VCaP (cell line): ENCODE results near the gene TCEAL8.

ENCODE experiments used
- H3K27ac ChIP-seq: fragments of 450-650 bp; 2 replicates; pipeline ENCODE4 v1.5.1; 2017
- TF ChIP-seq, protein P1 (sequence below): fragments of 450-650 bp; conservative IDR thresholded peaks from 2 replicates; pipeline ENCODE4 v1.5.1; 2017; ENCODE audit warnings: mild to moderate bottlenecking, moderate library complexity

Gene TCEAL8, protein sequence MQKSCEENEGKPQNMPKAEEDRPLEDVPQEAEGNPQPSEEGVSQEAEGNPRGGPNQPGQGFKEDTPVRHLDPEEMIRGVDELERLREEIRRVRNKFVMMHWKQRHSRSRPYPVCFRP

DNA sequence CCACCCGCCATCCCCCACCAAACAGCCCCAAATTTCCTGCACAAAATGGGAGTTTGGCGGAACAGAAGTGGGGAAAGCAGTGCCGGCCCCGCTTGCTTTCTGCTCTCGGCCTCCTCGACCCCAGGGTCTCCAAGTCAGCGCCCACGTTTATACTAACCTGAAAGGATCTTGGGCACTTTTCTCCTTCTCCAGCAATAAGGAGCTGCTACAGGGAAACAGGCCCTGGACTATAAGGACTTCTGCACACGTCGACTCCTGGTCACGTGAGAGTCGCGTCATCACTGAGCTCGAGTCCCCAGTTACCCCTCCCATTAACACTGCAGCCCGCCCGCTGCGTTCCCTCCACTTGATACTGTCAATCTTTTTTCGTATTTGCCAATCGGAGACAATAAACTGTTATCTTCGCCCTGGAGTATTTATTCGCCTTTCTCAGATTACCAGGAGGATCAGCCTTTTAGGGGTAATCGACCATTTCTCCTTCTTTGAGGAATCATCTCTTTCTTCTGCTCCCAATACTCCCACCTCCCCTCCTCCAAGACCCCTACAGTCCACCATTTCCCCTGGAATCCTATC lies at the start of gene TCEAL8:
TCEAL8 (minus strand) TSS at position 235 of the 573 bp plus-strand sequence. CDS start 1,176 bp downstream, outside the sequence.
- peak within 1 kb of the TSS; percentile 54 for H3K27ac ChIP-seq
- TF ChIP-seq, protein P1, sequence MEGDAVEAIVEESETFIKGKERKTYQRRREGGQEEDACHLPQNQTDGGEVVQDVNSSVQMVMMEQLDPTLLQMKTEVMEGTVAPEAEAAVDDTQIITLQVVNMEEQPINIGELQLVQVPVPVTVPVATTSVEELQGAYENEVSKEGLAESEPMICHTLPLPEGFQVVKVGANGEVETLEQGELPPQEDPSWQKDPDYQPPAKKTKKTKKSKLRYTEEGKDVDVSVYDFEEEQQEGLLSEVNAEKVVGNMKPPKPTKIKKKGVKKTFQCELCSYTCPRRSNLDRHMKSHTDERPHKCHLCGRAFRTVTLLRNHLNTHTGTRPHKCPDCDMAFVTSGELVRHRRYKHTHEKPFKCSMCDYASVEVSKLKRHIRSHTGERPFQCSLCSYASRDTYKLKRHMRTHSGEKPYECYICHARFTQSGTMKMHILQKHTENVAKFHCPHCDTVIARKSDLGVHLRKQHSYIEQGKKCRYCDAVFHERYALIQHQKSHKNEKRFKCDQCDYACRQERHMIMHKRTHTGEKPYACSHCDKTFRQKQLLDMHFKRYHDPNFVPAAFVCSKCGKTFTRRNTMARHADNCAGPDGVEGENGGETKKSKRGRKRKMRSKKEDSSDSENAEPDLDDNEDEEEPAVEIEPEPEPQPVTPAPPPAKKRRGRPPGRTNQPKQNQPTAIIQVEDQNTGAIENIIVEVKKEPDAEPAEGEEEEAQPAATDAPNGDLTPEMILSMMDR: no peak

DNA sequence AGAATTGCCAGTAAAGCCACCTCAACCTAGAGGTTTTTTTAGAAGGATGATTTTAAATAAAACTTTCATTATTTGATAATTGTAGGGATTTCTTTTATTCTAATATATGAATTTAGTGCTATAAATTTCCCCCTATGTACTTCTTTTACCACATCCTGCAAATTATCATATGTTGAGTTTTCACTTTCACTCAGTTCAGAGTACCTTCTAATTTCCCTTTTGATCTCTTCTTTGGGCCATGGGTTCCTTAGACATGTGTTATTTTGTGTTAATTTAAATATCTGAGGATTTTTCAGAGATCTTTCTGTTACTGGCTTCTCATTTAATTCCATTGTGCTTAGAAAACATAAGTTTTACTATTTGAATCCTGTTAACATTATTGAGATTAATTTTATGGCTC lies 49.8 kb upstream of the TCEAL8 start:
- TF ChIP-seq, protein P1: no peak
- H3K27ac ChIP-seq: no peak overlapping the region

DNA sequence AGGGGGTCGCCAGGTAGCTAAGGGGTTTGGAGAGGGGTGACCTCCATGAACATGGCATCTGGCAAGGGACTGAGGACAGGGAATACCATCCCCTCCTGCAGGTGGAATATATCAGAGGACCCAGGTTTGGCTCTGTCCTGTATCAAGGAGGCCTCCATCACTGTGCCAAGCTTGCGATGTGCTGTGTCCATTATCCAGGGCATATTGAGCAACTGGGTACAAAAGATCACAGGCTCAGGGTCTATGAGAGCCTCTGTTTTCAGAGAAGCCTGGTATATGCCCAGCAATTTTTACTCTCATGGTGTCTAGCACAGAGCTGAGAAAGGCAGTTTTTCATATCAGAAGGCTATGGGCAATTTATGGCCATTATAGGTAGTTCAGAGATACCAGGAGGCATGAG lies 38.2 kb upstream of the TCEAL8 start:
- TF ChIP-seq, protein P1: no peak
- H3K27ac ChIP-seq: no peak overlapping the region

DNA sequence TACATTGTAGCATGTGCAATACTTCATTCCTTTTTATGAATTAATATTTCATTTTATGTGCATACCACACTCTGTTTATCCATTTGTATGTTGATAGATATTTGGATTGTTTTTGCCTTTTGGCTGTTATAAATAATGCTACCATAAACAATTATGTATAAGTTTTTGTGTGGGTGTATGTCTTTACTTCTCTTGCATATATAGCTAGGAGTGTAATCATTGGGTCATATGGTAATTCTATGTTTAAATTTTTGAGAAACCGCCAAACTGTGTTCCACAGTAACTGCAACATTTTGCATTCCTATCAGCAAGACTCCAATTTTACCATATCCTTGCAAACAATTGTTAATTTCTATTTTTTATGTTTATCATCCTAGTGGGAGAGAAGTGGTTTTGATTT lies 24.7 kb upstream of the TCEAL8 start:
- H3K27ac ChIP-seq: no peak overlapping the region
- TF ChIP-seq, protein P1: no peak

DNA sequence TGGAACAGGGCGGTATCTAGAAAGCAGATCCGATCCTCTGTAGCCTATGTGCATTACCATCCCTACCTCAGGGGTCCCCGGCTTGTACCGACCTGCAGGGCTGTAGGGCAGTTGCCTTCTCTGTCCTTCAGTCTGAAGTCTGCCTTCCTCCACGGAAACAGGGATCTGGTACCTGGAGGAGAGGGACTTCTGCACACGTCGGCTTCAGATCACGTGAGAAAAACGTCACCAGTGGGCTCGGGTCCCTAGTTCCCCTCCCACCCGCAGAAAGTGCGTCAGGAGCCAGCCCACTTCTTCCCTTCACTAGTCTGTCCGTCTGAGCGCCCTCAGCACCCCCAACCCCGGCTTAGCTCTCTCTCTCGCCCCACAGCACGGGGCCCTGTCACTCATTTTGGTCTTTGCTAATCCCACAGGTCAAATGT lies 21.6 kb upstream of the TCEAL8 start, which contains the start of gene TCEAL5:
TCEAL5 (minus strand) TSS at position 170 of the 422 bp plus-strand sequence. CDS start 2,187 bp downstream, outside the sequence.
- H3K27ac ChIP-seq: no peak within 1 kb of the TSS

DNA sequence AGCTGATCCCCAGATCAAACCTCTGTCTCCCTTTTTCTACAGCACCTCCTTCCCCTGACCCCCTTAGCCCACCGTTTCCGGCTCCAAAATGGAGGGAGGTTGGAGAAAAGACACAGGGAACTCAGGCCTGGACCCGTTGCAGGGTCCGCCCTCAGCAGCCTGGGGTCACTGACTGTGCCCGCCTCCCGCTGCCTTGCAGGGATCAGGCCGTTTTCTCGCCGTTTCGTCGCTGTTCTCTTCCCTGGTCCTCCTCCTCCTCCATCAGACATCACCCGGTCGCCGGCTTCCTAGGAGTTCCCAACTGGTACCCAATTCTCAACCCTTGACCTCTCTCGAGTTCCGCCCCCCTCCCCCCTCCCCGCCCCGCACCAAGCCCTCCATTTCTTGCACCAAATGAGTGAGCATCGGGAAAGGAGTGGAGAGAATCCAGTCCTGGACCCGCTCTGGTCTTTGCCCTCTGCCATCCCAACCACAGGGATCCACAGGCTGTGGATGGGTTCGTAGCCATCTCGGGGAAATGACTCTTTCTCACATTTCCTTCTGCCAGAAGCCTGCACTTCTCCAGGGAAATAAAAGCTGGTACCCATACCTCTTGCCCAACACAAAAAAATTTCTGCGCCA lies 21.1 kb upstream of the TCEAL8 start:
- H3K27ac ChIP-seq: no peak overlapping the region

More for the DNA sequence above, 21.6 kb upstream of the TCEAL8 start, which contains the start of gene TCEAL5:
- TF ChIP-seq, protein P1: no peak

DNA sequence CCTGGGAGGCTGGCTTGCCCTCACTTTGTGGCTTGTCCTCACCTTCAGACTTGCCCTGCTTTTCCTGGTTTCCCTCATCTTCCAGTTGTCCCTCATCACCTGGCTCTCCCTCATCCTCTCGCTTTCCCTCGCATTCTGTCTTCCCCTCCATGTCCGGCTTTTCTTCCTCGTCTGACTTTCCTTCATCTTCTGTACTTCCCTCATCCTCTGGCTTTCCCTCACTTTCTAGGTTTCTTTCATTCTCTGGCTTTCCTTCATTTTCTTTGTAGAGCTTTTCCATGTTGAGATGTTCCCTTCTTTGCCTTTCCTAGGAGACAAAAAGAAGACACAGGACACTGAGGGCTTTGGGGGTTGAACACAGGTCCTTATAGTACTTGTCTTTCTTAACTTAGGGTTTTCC lies 19.3 kb upstream of the TCEAL8 start:
- TF ChIP-seq, protein P1: no peak
- H3K27ac ChIP-seq: no peak overlapping the region

More for the DNA sequence above, 21.1 kb upstream of the TCEAL8 start:
- TF ChIP-seq, protein P1: no peak
